Adrenal gland (tissue), 12 donors: ENCODE results near the gene ZNF215. TPM values are rescaled to one million over a fixed set of nuclear protein-coding genes. Genes with fewer than 3 reads are reported as not detected.
"Not testable (repeated sequence)": the region's sequence is repeated elsewhere in the genome, so short reads cannot be mapped to it uniquely, and the experiment has no call there.

Experiments used
- DNase-seq, 7 donors: peaks; one replicate each; pipeline ENCODE4 v3.0.0-alpha.2; 2019 to 2020
- H3K27ac ChIP-seq, 5 donors: fragments of 200-600 bp; sonication (generic) in 4 of 5; 1 replicate in 3 of 5; 2 replicates in 2 of 5; pipeline versions ENCODE4 v1.5.1 to v1.8.0; 2016 to 2020; ENCODE audit warnings: mild to moderate bottlenecking in 1 of 5
- H3K27me3 ChIP-seq: fragments of 200-600 bp; 2 replicates; pipeline ENCODE4 v1.8.0; 2021
- H3K36me3 ChIP-seq, 2 donors: fragments of 200-600 bp; replicated peaks in 1 of 2; 1 replicate in 1 of 2; 2 replicates in 1 of 2; pipeline versions ENCODE4 v1.5.1 to v1.8.0; 2018 to 2022
- H3K4me1 ChIP-seq, 2 donors: fragments of 200-600 bp; replicated peaks in 1 of 2; 1 replicate in 1 of 2; 2 replicates in 1 of 2; pipeline versions ENCODE4 v1.5.1 to v1.8.0; 2018 to 2021
- H3K4me3 ChIP-seq, 4 donors: fragments of 200-600 bp; sonication (generic) in 3 of 4; one replicate each; pipeline ENCODE4 v1.5.1; 2016 to 2018
- H3K9me3 ChIP-seq, 3 donors: fragments of 200-600 bp; sonication (generic) in 1 of 3; replicated peaks in 1 of 3; 1 replicate in 2 of 3; 2 replicates in 1 of 3; pipeline versions ENCODE4 v1.5.1 to v1.8.0; 2016 to 2021
- POLR2A ChIP-seq, 2 donors: fragments of 450-650 bp; IDR thresholded peaks; one replicate each; pipeline ENCODE4 v1.6.1; 2017; ENCODE audit warnings: antibody characterized with exemption in 2 of 2, mild to moderate bottlenecking in 2 of 2, moderate library complexity in 1 of 2
- WGBS, 4 donors: extraction: QIAGEN DNeasy Blood & Tissue Kit in 2 of 4; methylation state at CpG; one replicate each; pipeline versions ENCODE4 v1.1.5 to v1.1.7; 2013 to 2017; 5-methylcytosine and 5-hydroxymethylcytosine counted together
- intact Hi-C, 2 donors: fragments of 100-400 bp; cut with DNase I; formaldehyde crosslinking; loops; one replicate each; pipeline versions ENCODE4 v1.14.1 to v1.15.0; 2022 to 2023
- polyA plus RNA-seq, 3 donors: library from polyadenylated mRNA; stranded (reverse); fragments of 200-250 nt in 2 of 3; fragments of 350-450 nt in 1 of 3; fragmentation: Illumina TruSeq in 1 of 3; extraction: RNeasy Lipid Tissue Mini Kit (QIAGEN cat#74804) in 1 of 3; gene quantifications; one replicate each; pipeline ENCODE4 v1.2.3, GENCODE V29; 2013 to 2014
- total RNA-seq, 9 donors: library from RNA; depleted of rRNA in 4 of 9; stranded (reverse); fragments of >200 nt in 4 of 9; fragments of 120-200 nt in 1 of 9; fragmentation: NEBNext Ultra II Directional in 1 of 9; extraction: Animal tissue kit (Norgen Biotek cat#: 25700) in 1 of 9; gene quantifications; one replicate each; pipeline versions ENCODE4 v1.1.0 to v1.2.4, GENCODE V29; 2013 to 2023
- TF ChIP-seq, protein P1 (sequence below), 6 experiments: fragments of 450-650 bp in 4 of 6; fragments of 200-600 bp in 2 of 6; sonication (generic) in 1 of 6; IDR thresholded peaks; 1 replicate in 5 of 6; 2 replicates in 1 of 6; pipeline versions ENCODE4 v1.5.1 to v1.8.0; 2016 to 2021; ENCODE audit warnings: antibody characterized with exemption in 6 of 6, mild to moderate bottlenecking in 2 of 6, moderate library complexity in 1 of 6
- donor health status: healthy with polysubstance abuse.
- donor health status: Bipolar disorder and iron deficiency.
- donor health status: DM: yes; HTN: yes; CAD: no.
- donor health status: DM: no; HTN: no; CAD: no.
- donor health status: DM: no; HTN: no; CAD: no.
- donor health status: DM: yes; HTN: yes; CAD: no.

Gene ZNF215
- total and polyA plus RNA-seq, 12 donors: 0.34 to 2.6 (median 1.4) TPM

DNA sequence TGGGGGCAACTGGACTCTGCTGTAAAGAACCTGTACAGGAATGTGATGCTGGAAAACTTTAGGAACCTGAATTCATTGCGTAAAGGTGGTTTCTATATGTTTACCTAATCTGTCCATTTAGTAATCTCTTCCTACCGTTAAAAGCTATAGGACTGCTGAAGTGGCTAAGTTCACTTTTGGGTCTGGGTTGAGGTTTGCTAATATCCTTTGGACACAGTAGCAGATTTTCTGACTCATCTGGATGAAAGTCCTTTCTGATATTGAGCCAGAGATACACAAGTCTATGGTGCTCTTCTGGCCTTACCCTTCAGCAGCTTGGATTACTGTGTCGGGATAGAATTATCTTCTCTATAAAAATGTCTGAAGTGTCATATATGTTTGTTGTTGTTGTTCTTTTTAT, 16.9 kb downstream of the ZNF215 start:
- no peak for DNase-seq
- Histone ChIP-seq H3K27ac (no peak overlapping the region), H3K4me1 (no peaks in the 10 kb centered on the region), H3K36me3 (no peaks in the 10 kb centered on the region), H3K4me3 (no peak overlapping the region), H3K27me3 (no peaks in the 10 kb centered on the region), H3K9me3 (no peaks in the 10 kb centered on the region)
- WGBS, 4 donors: 77 to 93% (median 86%) methylated on average over 3 of the region's 3 CpGs
- TF ChIP-seq, protein P1, sequence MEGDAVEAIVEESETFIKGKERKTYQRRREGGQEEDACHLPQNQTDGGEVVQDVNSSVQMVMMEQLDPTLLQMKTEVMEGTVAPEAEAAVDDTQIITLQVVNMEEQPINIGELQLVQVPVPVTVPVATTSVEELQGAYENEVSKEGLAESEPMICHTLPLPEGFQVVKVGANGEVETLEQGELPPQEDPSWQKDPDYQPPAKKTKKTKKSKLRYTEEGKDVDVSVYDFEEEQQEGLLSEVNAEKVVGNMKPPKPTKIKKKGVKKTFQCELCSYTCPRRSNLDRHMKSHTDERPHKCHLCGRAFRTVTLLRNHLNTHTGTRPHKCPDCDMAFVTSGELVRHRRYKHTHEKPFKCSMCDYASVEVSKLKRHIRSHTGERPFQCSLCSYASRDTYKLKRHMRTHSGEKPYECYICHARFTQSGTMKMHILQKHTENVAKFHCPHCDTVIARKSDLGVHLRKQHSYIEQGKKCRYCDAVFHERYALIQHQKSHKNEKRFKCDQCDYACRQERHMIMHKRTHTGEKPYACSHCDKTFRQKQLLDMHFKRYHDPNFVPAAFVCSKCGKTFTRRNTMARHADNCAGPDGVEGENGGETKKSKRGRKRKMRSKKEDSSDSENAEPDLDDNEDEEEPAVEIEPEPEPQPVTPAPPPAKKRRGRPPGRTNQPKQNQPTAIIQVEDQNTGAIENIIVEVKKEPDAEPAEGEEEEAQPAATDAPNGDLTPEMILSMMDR (IDR thresholded peaks at IDR 0.05): no peak
- no peak for TF ChIP-seq POLR2A (IDR thresholded peaks at IDR 0.05)
- intact Hi-C loops: no loop called here

GRCh38 chr11:6954248-6954647, 28.0 kb downstream of the ZNF215 start:
- H3K36me3 ChIP-seq, H3K4me1 ChIP-seq, H3K9me3 ChIP-seq, intact Hi-C loops, DNase-seq, H3K4me3 ChIP-seq, H3K27me3 ChIP-seq, H3K27ac ChIP-seq: not testable (repeated sequence)
- 88 to 96% (median 91%) methylated on average over 8 to 10 of the region's 10 CpGs for WGBS, 4 donors

DNA sequence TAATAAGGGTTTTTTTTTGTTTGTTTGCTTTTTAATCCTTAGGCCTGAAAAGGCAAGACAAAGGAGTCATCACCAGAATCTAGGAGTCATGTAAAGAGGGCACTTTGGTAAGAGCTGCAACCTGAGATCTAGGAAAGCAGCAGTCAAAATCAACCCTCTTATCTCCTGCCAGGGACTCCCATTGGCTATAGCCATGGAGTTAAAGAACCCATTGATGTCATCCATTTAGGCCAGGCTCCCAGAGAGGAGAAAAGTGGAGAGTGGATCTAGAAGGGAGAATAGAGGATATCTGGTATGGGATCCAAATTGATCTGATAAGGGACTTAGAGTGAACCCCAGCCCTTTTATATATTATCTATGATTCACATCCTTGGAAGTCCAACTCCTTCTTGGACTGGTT, 35.9 kb downstream of the ZNF215 start:
- intact Hi-C loops: no loop called here

DNA sequence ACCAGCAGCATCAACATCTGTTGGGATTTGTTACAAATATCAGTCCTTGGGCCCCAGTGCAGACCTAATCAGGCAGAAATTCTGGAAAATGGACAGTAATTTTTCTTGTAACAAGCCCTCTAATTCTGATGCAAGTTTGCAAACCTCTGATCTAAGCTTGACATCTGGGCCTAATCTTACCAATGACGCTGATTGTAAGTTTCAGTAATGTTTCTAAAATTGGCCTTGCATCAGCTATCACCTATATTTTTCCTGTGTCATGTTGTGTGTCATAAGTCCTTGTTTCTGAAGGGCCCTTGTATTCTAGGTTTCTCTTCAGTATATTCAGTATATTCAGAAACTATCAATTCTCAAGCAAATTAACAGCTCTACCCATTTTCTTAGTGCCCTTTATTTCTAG, 36.4 kb downstream of the ZNF215 start:
- TF ChIP-seq, protein P1 (IDR thresholded peaks at IDR 0.05): no peak
- no peak for TF ChIP-seq POLR2A (IDR thresholded peaks at IDR 0.05)
- H3K27ac ChIP-seq: no peak overlapping the region
- intact Hi-C loops: no loop called here
- no peak for DNase-seq
- H3K36me3 ChIP-seq: no peaks in the 10 kb centered on the region
- WGBS, 4 donors: 82 to 88% (median 84%) methylated on average over 1 of the region's 1 CpG
- no peaks in the 10 kb centered on the region for H3K4me1 ChIP-seq
- no peaks in the 10 kb centered on the region for H3K27me3 ChIP-seq
- H3K4me3 ChIP-seq: no peak overlapping the region
- no peaks in the 10 kb centered on the region for H3K9me3 ChIP-seq

More for the DNA sequence above, 35.9 kb downstream of the ZNF215 start:
- no peaks in the 10 kb centered on the region for H3K36me3 ChIP-seq
- no peak overlapping the region for H3K4me3 ChIP-seq
- no peaks in the 10 kb centered on the region for H3K27me3 ChIP-seq
- DNase-seq: no peak
- H3K27ac ChIP-seq: no peak overlapping the region
- no peak for TF ChIP-seq POLR2A (IDR thresholded peaks at IDR 0.05)
- TF ChIP-seq, protein P1 (IDR thresholded peaks at IDR 0.05): no peak
- no peaks in the 10 kb centered on the region for H3K9me3 ChIP-seq
- no peaks in the 10 kb centered on the region for H3K4me1 ChIP-seq

DNA sequence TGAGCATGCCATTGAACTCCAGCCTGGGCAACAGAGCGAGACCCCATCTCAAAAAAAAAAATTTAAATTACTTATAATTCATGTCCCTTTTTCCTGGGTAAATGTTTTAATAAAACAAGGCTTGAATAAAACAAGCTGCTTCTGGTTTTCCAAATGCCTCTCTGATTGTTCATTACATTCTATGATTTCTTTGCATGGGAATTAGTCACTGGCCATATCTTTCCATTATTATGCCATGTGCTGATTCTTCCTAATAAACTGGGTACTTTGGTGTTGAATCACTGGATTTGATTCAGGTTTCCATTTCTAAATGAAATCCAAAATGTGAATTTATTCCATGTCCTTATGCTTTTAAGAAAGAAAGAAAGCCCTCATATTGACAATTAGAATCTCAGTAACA, 42.6 kb downstream of the ZNF215 start:
- H3K27me3 ChIP-seq: no peaks in the 10 kb centered on the region
- no peaks in the 10 kb centered on the region for H3K4me1 ChIP-seq
- H3K27ac ChIP-seq: no peak overlapping the region
- 94 to 100% (median 98%) methylated on average over 1 of the region's 1 CpG for WGBS, 4 donors
- no peak for TF ChIP-seq POLR2A (IDR thresholded peaks at IDR 0.05)
- TF ChIP-seq, protein P1 (IDR thresholded peaks at IDR 0.05): no peak
- intact Hi-C loops: no loop called here
- no peak for DNase-seq
- no peaks in the 10 kb centered on the region for H3K36me3 ChIP-seq
- no peak overlapping the region for H3K4me3 ChIP-seq
- no peaks in the 10 kb centered on the region for H3K9me3 ChIP-seq

DNA sequence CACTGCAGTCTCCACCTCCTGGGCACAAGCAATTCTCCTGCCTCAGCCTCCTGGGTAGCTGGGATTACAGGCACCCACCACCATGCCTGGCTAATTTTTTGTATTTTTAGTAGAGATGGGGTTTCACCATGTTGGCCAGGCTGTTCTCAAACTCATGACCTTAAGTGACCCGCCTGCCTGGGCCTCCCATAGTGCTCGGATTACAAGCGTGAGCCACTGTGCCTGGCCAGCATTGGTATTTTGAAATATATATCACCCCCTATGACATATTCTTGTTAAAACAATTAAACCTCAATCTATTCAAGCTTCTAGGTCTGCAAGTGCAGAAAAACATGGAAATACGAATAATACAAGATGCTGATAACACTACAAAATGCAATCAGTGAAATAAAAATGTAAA, 43.6 kb downstream of the ZNF215 start:
- H3K27me3 ChIP-seq, DNase-seq, H3K9me3 ChIP-seq, intact Hi-C loops, H3K4me1 ChIP-seq, H3K4me3 ChIP-seq, H3K27ac ChIP-seq, H3K36me3 ChIP-seq: not testable (repeated sequence)
- WGBS, 4 donors: 61 to 75% (median 68%) methylated on average over 4 of the region's 4 CpGs
